ENCODE data around the gene PBXIP1. TPM values are rescaled to one million over a fixed set of nuclear protein-coding genes. Genes with fewer than 3 reads are reported as not detected.

Gene PBXIP1
- total and polyA plus RNA-seq, 11 donors, result 36.9 to 70.4 (median 51.5) TPM

DNA sequence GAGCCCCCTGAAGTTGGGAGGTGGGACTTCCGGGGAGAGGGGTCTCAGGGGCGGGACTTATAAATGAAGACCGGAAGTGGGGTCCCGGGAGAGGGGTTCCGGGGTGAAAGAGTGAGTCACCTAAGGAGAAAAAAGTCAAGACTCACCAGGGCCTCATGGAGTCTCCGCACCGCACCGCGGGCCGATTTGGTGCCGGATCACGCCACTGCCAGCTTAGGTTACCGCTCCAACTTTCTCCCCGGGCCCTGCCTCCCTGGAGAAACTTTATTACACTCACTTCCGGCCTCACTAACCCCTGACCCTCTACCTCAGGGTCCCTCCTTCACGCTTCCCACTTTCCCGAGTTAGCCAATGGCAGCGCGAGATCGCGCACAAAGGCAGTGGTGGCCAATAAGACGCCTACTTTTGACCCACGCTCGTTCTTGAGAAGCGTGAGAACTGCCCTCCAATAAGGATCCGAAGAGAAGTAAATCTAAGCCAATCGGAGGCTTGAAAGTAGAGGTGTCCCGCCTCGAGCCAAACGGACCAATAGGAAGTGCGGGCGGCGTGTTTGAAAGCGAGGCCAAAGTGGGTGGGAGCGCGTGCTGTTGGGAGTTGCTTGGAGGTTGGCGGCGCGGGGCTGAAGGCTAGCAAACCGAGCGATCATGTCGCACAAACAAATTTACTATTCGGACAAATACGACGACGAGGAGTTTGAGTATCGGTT lies 18.4 kb upstream of the PBXIP1 start, which contains the start of gene CKS1B:
Gene CKS1B (plus strand): TSS at position 580 of the 706 bp plus-strand sequence. CDS start 65 bp downstream, at position 645.
- ATAC-seq, result peak; percentile 86 to 93 (median 88)

DNA sequence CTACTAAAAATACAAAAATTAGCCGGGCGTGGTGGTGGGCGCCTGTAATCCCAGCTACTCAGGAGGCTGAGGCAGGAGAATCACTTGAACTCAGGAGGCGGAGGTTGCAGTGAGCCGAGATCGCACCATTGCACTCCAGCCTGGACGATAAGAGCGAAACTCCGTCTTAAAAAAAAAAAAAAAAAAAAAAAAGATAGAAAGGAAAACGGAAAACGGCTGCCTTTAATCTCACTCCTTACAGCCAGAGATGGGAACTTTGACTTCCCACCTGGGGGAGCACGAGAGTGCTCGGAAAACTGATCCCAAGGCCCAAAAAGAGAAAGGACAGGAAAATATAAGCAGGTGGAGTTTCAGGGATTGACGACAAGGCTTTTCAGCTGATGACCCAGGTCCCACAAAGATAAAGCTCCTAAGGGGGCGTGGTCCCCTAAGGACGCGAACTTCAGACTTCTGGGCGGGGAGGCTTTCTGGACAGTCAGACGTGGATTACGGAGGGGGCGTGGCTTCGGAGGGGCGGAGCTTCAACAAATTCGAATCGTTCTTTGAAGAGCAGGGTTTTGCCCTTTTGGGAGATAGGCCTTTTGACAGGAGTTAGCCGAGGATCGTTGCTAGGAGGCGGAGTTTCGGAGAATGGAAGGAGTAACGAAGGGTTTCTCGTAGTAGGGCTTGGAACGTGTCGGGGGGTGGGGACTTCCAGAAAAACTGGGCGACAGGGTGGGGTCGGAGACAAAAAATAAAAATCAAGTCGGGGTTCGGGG lies 17.6 kb upstream of the PBXIP1 start:
- H3K4me1 ChIP-seq, result peaks cover 22 to 66% (median 51%) of the 10 kb centered on the region in 12 donors
- H3K27ac ChIP-seq, result peak overlapping the region; percentile 92 to 99 (median 99)
- no peaks in the 10 kb centered on the region for H3K27me3 ChIP-seq
- 3 to 7% (median 4%) methylated on average over 37 of the region's 37 CpGs for WGBS, 4 donors
- intact Hi-C loops (cut with DNase I), result loop anchor here in 4 of 10 donors (1.0 to 5.0 kb wide), 6 partner anchors 10 to 79 kb away; partner anchors contain the start of genes ZBTB7B (in 2 of the 4), ADAM15 (in 1 of the 4), FLAD1 (in 1 of the 4) and PMVK (in 1 of the 4)
- no peaks in the 10 kb centered on the region for H3K9me3 ChIP-seq
- peak in 1 of 2 donors; percentile 52 for TF ChIP-seq POLR2A (IDR thresholded peaks at IDR 0.05)
- TF ChIP-seq, protein P1, sequence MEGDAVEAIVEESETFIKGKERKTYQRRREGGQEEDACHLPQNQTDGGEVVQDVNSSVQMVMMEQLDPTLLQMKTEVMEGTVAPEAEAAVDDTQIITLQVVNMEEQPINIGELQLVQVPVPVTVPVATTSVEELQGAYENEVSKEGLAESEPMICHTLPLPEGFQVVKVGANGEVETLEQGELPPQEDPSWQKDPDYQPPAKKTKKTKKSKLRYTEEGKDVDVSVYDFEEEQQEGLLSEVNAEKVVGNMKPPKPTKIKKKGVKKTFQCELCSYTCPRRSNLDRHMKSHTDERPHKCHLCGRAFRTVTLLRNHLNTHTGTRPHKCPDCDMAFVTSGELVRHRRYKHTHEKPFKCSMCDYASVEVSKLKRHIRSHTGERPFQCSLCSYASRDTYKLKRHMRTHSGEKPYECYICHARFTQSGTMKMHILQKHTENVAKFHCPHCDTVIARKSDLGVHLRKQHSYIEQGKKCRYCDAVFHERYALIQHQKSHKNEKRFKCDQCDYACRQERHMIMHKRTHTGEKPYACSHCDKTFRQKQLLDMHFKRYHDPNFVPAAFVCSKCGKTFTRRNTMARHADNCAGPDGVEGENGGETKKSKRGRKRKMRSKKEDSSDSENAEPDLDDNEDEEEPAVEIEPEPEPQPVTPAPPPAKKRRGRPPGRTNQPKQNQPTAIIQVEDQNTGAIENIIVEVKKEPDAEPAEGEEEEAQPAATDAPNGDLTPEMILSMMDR (IDR thresholded peaks at IDR 0.05), result peak in 6 of 12 donors; percentile 11 to 51 (median 28)
- H3K4me3 ChIP-seq, result peak overlapping the region; percentile 51 to 84 (median 74)
- H3K36me3 ChIP-seq, result peaks cover 0 to 16% (median 5%) of the 10 kb centered on the region in 9 donors
- peak; percentile 34 to 58 (median 49) for ATAC-seq
- peak; percentile 95 to 97 (median 96) for DNase-seq

More for the DNA sequence above, 18.4 kb upstream of the PBXIP1 start, which contains the start of gene CKS1B:
- no peaks in the 10 kb centered on the region for H3K9me3 ChIP-seq
- H3K27me3 ChIP-seq, result no peaks in the 10 kb centered on the region
- peak within 1 kb of the TSS; percentile 51 to 84 (median 74) for H3K4me3 ChIP-seq
- H3K4me1 ChIP-seq, result peaks cover 22 to 61% (median 50%) of the 10 kb centered on the region in 12 donors
- H3K27ac ChIP-seq, result peak within 1 kb of the TSS; percentile 92 to 99 (median 99)
- peaks cover 0 to 13% (median 5%) of the 10 kb centered on the region in 9 donors for H3K36me3 ChIP-seq
- TF ChIP-seq POLR2A (IDR thresholded peaks at IDR 0.05), result peak in 1 of 2 donors; percentile 51
- TF ChIP-seq, protein P1 (IDR thresholded peaks at IDR 0.05), result no peak
- WGBS, 4 donors, result 0 to 1% (median 0%) methylated on average over 46 to 47 of the region's 47 CpGs
- intact Hi-C loops (cut with DNase I), result loop anchor here in 4 of 10 donors (1.0 to 5.0 kb wide), 6 partner anchors 9 to 78 kb away; partner anchors contain the start of genes ZBTB7B (in 2 of the 4), ADAM15 (in 1 of the 4), FLAD1 (in 1 of the 4) and PMVK (in 1 of the 4)
- DNase-seq, result peak; percentile 95 to 99 (median 98)

DNA sequence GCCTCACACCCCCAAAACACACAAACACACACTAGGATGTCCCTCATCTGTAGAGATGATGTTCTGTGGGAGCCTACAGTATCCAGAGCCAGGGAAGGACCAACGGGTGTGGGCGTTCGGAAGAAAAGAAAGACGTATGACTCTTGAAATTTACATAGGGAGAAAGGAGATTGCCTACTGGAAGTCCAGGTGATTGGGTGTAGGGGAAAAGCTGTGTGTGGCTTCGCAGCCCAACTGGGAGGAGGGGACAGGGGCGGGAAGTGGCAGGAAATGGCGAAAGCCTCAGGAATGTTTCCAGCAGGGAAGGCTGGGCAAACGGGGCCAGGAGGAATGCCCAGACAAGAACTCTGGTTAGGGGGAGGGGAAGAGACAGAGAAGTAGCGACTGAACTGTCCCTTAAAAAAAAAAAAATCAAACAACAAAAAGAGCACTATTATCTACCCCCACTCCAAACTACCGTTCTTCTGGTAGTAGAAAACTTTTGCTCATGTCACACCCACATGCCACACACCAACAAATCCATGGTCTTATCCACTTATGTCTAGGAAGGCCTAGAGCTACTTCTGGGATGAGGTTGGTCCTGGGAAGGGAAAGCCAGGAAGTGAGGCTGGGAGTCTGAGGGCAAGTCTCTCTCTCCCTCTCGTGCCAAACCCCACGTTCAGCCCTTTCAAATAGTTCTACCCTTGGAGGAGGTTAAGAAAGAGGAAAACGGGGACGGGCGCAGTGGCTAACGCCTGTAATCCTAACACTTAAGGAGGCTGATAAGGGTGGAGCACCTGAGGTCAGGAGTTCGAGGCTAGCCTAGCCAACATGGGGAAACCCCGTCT lies 16.8 kb upstream of the PBXIP1 start:
- peak overlapping the region; percentile 51 to 84 (median 74) for H3K4me3 ChIP-seq
- peaks cover 0 to 20% (median 7%) of the 10 kb centered on the region in 9 donors for H3K36me3 ChIP-seq
- intact Hi-C loops (cut with DNase I), result loop anchor here in 3 of 10 donors (5.0 kb wide), 3 partner anchors 35 to 80 kb away; partner anchors contain the start of genes ADAM15 (in 1 of the 3) and PMVK (in 1 of the 3)
- TF ChIP-seq, protein P1 (IDR thresholded peaks at IDR 0.05), result no peak
- peak in 1 of 2 donors; percentile 40 for TF ChIP-seq POLR2A (IDR thresholded peaks at IDR 0.05)
- ATAC-seq (no peak), DNase-seq (peak in 3 of 5 donors; percentile 66 to 81 (median 69))
- 12 to 22% (median 19%) methylated on average over 18 of the region's 18 CpGs for WGBS, 4 donors
- peak overlapping the region; percentile 92 to 99 (median 99) for H3K27ac ChIP-seq
- peaks cover 22 to 72% (median 55%) of the 10 kb centered on the region in 12 donors for H3K4me1 ChIP-seq
- no peaks in the 10 kb centered on the region for H3K27me3 ChIP-seq
- no peaks in the 10 kb centered on the region for H3K9me3 ChIP-seq

Measured in heart left ventricle (tissue), 16 donors.